NT2/D1 (cell line): ENCODE measurements around the gene NDUFS5.
"Not testable (repeated sequence)": the region's sequence is repeated elsewhere in the genome, so short reads cannot be mapped to it uniquely, and the experiment has no call there.

ENCODE experiments used
- DNase-seq: peaks from one replicate; pipeline ENCODE4 v3.0.0-alpha.2; 2011; ENCODE audit warnings: low read depth, low spot score
- H3K27me3 ChIP-seq: 2 replicates; pipeline ENCODE4 v1.6.0; 2011; ENCODE audit warnings: mild to moderate bottlenecking; ENCODE audit not compliant: insufficient read length, insufficient read depth
- H3K36me3 ChIP-seq: 2 replicates; pipeline ENCODE4 v1.6.1; 2011; ENCODE audit warnings: mild to moderate bottlenecking, low read length, mixed read lengths; ENCODE audit not compliant: insufficient read depth, insufficient read length
- H3K4me1 ChIP-seq: 2 replicates; pipeline ENCODE4 v1.5.1; 2011; ENCODE audit not compliant: insufficient read depth, insufficient read length
- H3K4me3 ChIP-seq: 2 replicates; pipeline ENCODE4 v1.5.1; 2011; ENCODE audit warnings: low read depth; ENCODE audit not compliant: insufficient read length
- H3K9ac ChIP-seq: 2 replicates; pipeline ENCODE4 v1.6.0; 2011; ENCODE audit warnings: low read depth; ENCODE audit not compliant: insufficient read length
- H3K9me3 ChIP-seq: 2 replicates; pipeline ENCODE4 v1.5.1; 2011; ENCODE audit warnings: mild to moderate bottlenecking, low read length; ENCODE audit not compliant: insufficient read depth
- SUZ12 ChIP-seq: IDR thresholded peaks from 2 replicates; pipeline ENCODE4 v1.6.1; 2011; ENCODE audit not compliant: insufficient read length, insufficient read depth; ENCODE audit errors: extremely low read depth
- YY1 ChIP-seq: IDR thresholded peaks from 2 replicates; pipeline ENCODE4 v1.6.1; 2011; ENCODE audit not compliant: insufficient read length, insufficient read depth
- ZNF274 ChIP-seq: IDR thresholded peaks from 2 replicates; pipeline ENCODE4 v1.6.1; 2011; ENCODE audit warnings: mild to moderate bottlenecking, low read depth, low read length

The NDUFS5 gene

DNA sequence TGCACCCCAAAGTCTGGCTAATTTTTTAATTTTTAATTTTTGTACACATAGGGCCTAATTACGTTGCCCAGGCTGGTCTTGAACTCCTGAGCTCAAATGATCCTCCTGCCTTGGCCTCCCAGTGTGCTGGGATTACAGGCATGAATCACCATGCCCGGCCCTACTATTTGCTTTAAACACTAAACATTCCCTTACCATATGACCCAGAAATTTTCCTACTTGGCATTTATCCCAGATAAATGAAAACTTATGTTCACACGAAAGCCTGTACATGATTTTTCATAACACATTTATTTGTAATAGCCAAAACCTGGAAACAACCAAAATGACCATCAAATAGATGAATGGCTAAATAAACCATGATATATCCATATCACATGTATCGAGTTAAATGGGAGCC is 35.8 kb downstream of the NDUFS5 start:
- Histone ChIP-seq H3K4me3 (no peak overlapping the region), H3K9me3 (no peaks in the 10 kb centered on the region), H3K27me3 (no peaks in the 10 kb centered on the region), H3K9ac (no peak overlapping the region), H3K4me1 (no peaks in the 10 kb centered on the region), H3K36me3 (no peaks in the 10 kb centered on the region)
- DNase-seq = no peak
- no peak for TF ChIP-seq ZNF274
- TF ChIP-seq SUZ12 = no peak
- no peak for TF ChIP-seq YY1

- Histone ChIP-seq H3K4me3 (no peak overlapping the region), H3K27me3 (no peaks in the 10 kb centered on the region), H3K9ac (no peak overlapping the region), H3K4me1 (no peaks in the 10 kb centered on the region), H3K36me3 (no peaks in the 10 kb centered on the region), H3K9me3 (no peaks in the 10 kb centered on the region)
- TF ChIP-seq SUZ12 = no peak
- TF ChIP-seq ZNF274 = no peak
- TF ChIP-seq YY1 = no peak
- no peak for DNase-seq
Observed at GRCh38 chr1:39063191-39063590, 37.0 kb downstream of the NDUFS5 start.

- no peaks in the 10 kb centered on the region for H3K36me3 ChIP-seq
- no peaks in the 10 kb centered on the region for H3K27me3 ChIP-seq
- no peak overlapping the region for H3K9ac ChIP-seq
- no peak overlapping the region for H3K4me3 ChIP-seq
- H3K9me3 ChIP-seq = no peaks in the 10 kb centered on the region
- H3K4me1 ChIP-seq = no peaks in the 10 kb centered on the region
- TF ChIP-seq YY1 (no peak), SUZ12 (no peak), ZNF274 (no peak)
- no peak for DNase-seq
Observed at GRCh38 chr1:39063775-39064174, 37.6 kb downstream of the NDUFS5 start.

DNA sequence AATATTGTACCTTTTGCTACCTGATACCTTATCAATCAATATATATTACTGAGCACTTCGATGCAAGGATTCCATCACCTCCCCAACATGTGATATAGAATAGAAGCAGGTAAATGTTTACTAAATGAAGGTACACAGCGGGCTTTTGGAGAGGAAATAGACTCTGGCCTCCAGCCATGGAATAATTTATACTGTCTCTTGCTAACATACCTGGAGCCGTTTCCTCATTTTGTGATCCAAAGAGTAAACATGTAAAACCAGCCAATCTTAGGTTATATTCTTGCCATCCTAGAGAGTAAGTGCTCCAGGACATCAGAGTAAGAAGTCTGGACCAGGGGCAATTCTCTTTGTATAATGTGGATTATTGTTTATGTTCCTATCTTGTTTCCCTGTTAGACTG is 39.4 kb downstream of the NDUFS5 start:
- Histone ChIP-seq H3K9ac (no peak overlapping the region), H3K27me3 (no peaks in the 10 kb centered on the region), H3K4me3 (no peak overlapping the region), H3K36me3 (no peaks in the 10 kb centered on the region), H3K9me3 (no peaks in the 10 kb centered on the region), H3K4me1 (no peaks in the 10 kb centered on the region)
- DNase-seq = no peak
- TF ChIP-seq YY1 = no peak
- TF ChIP-seq SUZ12 = no peak
- TF ChIP-seq ZNF274 = no peak

DNA sequence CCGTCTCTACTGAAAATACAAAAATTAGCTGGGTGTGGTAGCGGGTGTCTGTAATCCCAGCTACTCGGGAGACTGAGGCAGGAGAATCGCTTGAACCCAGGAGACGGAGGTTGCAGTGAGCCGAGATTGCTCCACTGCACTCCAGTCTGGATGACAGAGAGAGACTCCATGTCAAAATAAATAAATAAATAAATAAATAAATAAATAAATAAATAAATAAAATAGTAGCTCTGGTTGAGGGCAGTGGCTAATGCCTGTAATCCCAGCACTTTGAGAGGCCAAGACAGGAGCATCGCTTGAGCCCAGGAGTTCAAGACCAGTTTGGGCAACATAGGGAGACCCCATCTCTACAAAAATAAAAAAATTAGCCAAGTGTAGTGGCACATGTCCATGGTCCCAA is 42.1 kb downstream of the NDUFS5 start:
- H3K9ac ChIP-seq, H3K4me3 ChIP-seq, DNase-seq, H3K36me3 ChIP-seq, H3K4me1 ChIP-seq, H3K27me3 ChIP-seq, H3K9me3 ChIP-seq: not testable (repeated sequence)

DNA sequence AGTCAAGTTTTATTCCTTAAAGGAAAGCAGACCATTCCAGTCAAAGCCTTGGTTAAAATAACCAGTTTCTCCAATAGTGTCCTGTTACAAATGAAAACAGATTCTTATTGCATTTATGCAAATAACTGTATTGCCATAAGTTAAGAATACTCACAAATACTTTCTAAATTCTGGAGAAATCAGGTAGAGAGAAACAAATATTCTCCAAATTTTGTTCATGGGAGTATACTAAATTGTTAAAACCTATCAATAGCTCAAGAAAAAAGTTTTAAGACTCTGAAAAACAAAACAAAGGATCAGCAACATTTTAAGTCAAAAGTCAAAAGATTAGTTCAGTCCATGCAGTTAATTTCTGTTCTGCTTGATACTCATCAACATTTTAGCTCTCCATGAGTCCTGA is 45.4 kb downstream of the NDUFS5 start:
- H3K9ac ChIP-seq = not testable (repeated sequence)

GRCh38 chr1:39076127-39076798 is 50.1 kb downstream of the NDUFS5 start:
- Histone ChIP-seq H3K4me1 (no peaks in the 10 kb centered on the region), H3K36me3 (no peaks in the 10 kb centered on the region), H3K9ac (no peak overlapping the region), H3K27me3 (peaks cover 23% of the 10 kb centered on the region), H3K9me3 (peaks cover 9% of the 10 kb centered on the region; the same call in 1 of the 2 replicates), H3K4me3 (no peak overlapping the region)
- TF ChIP-seq YY1 = no peak
- TF ChIP-seq SUZ12 = no peak
- no peak for TF ChIP-seq ZNF274
- no peak for DNase-seq

More for the DNA sequence above, 45.4 kb downstream of the NDUFS5 start:
- not testable (repeated sequence) for H3K4me3 ChIP-seq, H3K9me3 ChIP-seq, H3K36me3 ChIP-seq, H3K4me1 ChIP-seq, H3K27me3 ChIP-seq, DNase-seq

GRCh38 chr1:39076799-39077148 is 50.6 kb downstream of the NDUFS5 start:
- Histone ChIP-seq H3K4me1 (no peaks in the 10 kb centered on the region), H3K36me3 (no peaks in the 10 kb centered on the region), H3K27me3 (peaks cover 28% of the 10 kb centered on the region), H3K4me3 (no peak overlapping the region), H3K9ac (no peak overlapping the region), H3K9me3 (peaks cover 4% of the 10 kb centered on the region; the same call in 1 of the 2 replicates)
- no peak for DNase-seq
- no peak for TF ChIP-seq SUZ12
- TF ChIP-seq YY1 = no peak
- no peak for TF ChIP-seq ZNF274
